ENCODE results near the gene COG3. TPM values are rescaled to one million over a fixed set of nuclear protein-coding genes. Genes with fewer than 3 reads are reported as not detected.
"Not testable (repeated sequence)": the region's sequence is repeated elsewhere in the genome, so short reads cannot be mapped to it uniquely, and the experiment has no call there.

The COG3 gene
- total RNA-seq, result 10 to 100 TPM; 27.1 to 36.0 (median 31.0) TPM

- H3K27me3 ChIP-seq, result no peaks in the 10 kb centered on the region
- H3K36me3 ChIP-seq, result no peaks in the 10 kb centered on the region
- 0 to 1% methylated on average over 33 to 37 of the region's 63 CpGs for WGBS, 2 donors
- TF ChIP-seq POLR2A (IDR thresholded peaks at IDR 0.05), result peak in 1 of 2 donors; percentile 56
- peak; percentile 80 to 86 for TF ChIP-seq EP300 (IDR thresholded peaks at IDR 0.05)
- TF ChIP-seq CTCF (IDR thresholded peaks at IDR 0.05), result peak in 3 of 5 experiments; percentile 17 to 67 (median 62)
- peak within 1 kb of the TSS; percentile 68 to 95 (median 94) for H3K27ac ChIP-seq
- DNase-seq (ENCODE audit: low spot score in 2 of 2), result peak; percentile 90 to 94
- peak within 1 kb of the TSS; percentile 86 to 98 (median 94) for H3K4me3 ChIP-seq
- H3K4me1 ChIP-seq, result peaks cover 0 to 48% (median 16%) of the 10 kb centered on the region in 4 donors
- H3K9me3 ChIP-seq, result no peaks in the 10 kb centered on the region
These were observed at the start of gene COG3 for GRCh38 chr13:45464687-45465453. COG3 (plus strand) TSS chr13:45464939; CDS start chr13:45465037, 98 bp downstream.

GRCh38 chr13:45415112-45415511, 49.6 kb upstream of the COG3 start:
- peaks cover 0 to 8% (median 0%) of the 10 kb centered on the region in 3 donors for H3K36me3 ChIP-seq
- no peaks in the 10 kb centered on the region for H3K27me3 ChIP-seq
- H3K9me3 ChIP-seq, result no peaks in the 10 kb centered on the region
- DNase-seq (ENCODE audit: low spot score in 2 of 2), result no peak
- peak overlapping the region; percentile 11 to 30 (median 18) for H3K4me3 ChIP-seq
- peak overlapping the region; percentile 51 to 81 (median 73) for H3K27ac ChIP-seq
- peaks cover 0 to 34% (median 15%) of the 10 kb centered on the region in 4 donors for H3K4me1 ChIP-seq
- TF ChIP-seq POLR2A (IDR thresholded peaks at IDR 0.05), result no peak
- no peak for TF ChIP-seq EP300 (IDR thresholded peaks at IDR 0.05)
- WGBS, 2 donors, result 79 to 86% methylated on average over 1 of the region's 1 CpG

GRCh38 chr13:45416516-45417128, 48.1 kb upstream of the COG3 start:
- Histone ChIP-seq H3K4me1 (peaks cover 0 to 34% (median 15%) of the 10 kb centered on the region in 4 donors), H3K4me3 (peak overlapping the region; percentile 49 to 89 (median 62)), H3K9me3 (no peaks in the 10 kb centered on the region), H3K27ac (peak overlapping the region in 3 of 4 donors; percentile 83 to 93 (median 86)), H3K27me3 (no peaks in the 10 kb centered on the region), H3K36me3 (no peaks in the 10 kb centered on the region)
- WGBS, 2 donors, result 63 to 72% methylated on average over 10 of the region's 10 CpGs
- TF ChIP-seq POLR2A (IDR thresholded peaks at IDR 0.05), result no peak
- TF ChIP-seq CTCF (IDR thresholded peaks at IDR 0.05), result no peak
- TF ChIP-seq EP300 (IDR thresholded peaks at IDR 0.05), result no peak
- DNase-seq (ENCODE audit: low spot score in 2 of 2), result no peak

- H3K27ac ChIP-seq, result peak within 1 kb of the TSS; percentile 67 to 93 (median 84)
- 1 to 2% methylated on average over 32 to 54 of the region's 64 CpGs for WGBS, 2 donors
- H3K4me1 ChIP-seq, result peaks cover 0 to 34% (median 15%) of the 10 kb centered on the region in 4 donors
- H3K4me3 ChIP-seq, result peak within 1 kb of the TSS; percentile 49 to 89 (median 62)
- H3K36me3 ChIP-seq, result no peaks in the 10 kb centered on the region
- DNase-seq (ENCODE audit: low spot score in 2 of 2), result peak; percentile 82 to 84
- peak; percentile 74 to 78 for TF ChIP-seq POLR2A (IDR thresholded peaks at IDR 0.05)
- peak in 1 of 2 donors; percentile 76 for TF ChIP-seq EP300 (IDR thresholded peaks at IDR 0.05)
- TF ChIP-seq CTCF (IDR thresholded peaks at IDR 0.05), result no peak
- H3K27me3 ChIP-seq, result no peaks in the 10 kb centered on the region
- no peaks in the 10 kb centered on the region for H3K9me3 ChIP-seq
These were observed 46.8 kb upstream of the COG3 start, which contains the start of gene SLC25A30 for GRCh38 chr13:45417790-45418534. SLC25A30 (minus strand) TSS chr13:45418373; CDS start chr13:45411425, 6,948 bp downstream.

GRCh38 chr13:45419389-45419788, 45.4 kb upstream of the COG3 start:
- DNase-seq (ENCODE audit: low spot score in 2 of 2); H3K9me3 ChIP-seq; H3K36me3 ChIP-seq; H3K27me3 ChIP-seq; H3K27ac ChIP-seq; H3K4me3 ChIP-seq: not testable (repeated sequence)
- 96% methylated on average over 16 of the region's 16 CpGs for WGBS, 2 donors
- peaks cover 0 to 26% (median 15%) of the 10 kb centered on the region in 4 donors for H3K4me1 ChIP-seq
